NCI-H146 treated with DMSO at 0.1 percent for 48 hours (cell line): Measurements from ENCODE around the gene RPL36AL.
"Not testable (repeated sequence)": the region's sequence is repeated elsewhere in the genome, so short reads cannot be mapped to it uniquely, and the experiment has no call there.

Experiments used
- DNase-seq: peaks from one replicate; lab custom pipeline; 2025; ENCODE audit not compliant: unreplicated experiment; lab: John Stamatoyannopoulos, UW

RPL36AL gene

DNA sequence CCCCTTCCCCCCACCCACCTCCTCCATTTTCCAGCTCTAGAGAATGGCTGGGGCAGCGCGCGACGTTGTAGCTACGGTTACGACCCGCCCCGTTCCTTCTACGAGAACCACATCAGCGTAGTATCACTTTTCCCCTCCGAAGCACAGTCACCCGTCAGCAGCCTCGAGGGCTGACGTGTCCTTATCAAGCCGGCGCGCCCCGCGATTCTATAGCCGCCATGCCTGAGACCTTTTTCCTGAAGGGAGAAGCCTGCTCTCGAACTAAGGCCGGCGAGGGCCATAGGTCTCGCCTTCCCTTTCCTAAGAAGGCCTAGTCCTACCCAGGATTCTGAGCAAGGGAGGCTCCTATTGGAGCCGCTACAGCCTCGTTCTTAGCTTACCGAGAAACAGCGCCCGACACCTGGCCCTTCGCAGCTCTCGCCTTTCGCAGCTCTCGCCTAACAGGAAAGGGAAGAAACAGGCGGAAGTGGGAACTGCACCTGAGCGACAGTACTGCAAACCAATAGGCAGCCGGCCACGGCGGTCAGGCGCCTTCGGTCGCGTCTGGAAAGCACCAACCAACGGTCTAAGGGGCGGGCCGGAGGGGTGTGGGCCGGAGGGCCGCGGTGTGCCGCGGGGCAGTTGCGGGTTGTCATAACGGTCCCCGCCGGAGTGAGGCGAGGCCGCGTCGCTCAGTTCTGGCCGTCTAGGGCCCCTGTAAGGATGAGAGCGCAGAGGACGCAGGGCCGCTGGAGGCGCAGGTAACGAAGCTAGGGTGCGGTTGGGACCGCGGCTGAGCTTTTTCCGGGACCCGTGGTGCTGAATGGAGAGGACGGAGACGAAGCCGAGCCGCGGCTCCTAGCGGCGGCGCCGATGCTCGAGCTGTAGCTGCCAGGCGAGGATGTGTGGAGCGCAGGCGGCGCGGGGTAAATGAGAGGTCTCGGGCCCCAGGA is at the start of gene RPL36AL, which contains the start of gene MGAT2:
RPL36AL (minus strand) TSS at position 445 of the 932 bp plus-strand sequence. CDS start 1,522 bp downstream, outside the sequence.
MGAT2 (plus strand) TSS at position 618 of the 932 bp plus-strand sequence. CDS start 470 bp downstream, outside the sequence.
- peak; percentile 95 for DNase-seq

DNA sequence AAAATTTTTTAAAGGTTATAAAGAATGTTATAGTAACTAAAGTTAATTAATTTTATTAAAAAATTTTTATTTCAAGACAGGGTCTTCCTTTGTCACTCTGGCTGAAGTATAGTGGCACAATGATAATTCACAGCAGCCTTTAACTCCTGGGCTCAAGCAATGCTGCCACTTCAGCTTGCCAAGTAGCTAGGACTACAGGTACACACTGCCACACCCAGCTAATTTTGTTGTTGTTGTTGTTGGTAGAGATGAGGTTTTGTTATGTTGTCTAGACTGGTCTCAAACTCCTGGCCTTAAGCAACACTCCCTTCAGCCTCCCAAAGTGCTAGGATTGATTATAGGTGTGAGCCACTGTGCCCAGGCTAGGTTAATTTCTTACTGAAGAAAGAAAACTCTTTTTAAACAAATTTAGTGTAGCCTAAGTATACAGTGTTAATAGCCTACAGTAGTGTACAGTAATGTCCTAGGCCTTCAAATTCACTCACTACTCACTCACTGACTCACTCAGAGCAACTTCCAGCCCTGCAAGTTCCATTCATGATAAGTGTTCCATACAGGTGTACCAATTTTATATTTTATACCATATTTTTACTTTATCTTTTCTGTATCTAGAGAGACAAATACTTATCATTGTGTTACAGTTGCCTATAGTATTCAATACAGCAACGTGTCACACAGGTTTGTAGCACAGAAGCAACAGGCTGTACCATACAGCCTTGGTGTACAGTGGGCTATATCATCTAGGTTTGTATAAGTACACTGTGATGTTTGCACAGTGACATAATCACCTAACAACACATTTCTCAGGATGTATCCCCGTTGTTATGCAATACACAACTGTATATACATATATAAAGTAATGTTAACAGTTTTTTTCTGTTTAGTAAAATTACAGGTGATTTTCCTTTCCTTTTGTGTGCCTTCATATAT is 39.4 kb upstream of the RPL36AL start:
- no peak for DNase-seq

DNA sequence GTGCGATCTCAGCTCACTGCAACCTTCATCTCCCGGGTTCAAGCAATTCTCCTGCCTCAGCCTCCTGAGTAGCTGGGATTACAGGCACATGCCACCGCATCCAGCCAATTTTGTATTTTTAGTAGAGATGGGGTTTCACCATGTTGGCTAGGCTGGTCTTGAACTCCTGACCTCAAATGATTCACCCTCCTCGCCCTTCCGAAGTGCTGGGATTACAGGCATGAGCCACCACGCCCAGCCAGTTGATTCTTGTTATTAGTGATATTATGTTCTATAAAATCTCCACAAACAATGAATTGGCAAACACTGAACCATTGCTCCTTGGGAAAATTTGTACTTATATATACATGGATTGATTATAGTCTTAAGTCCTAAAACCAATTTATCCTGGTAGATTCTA is 37.1 kb upstream of the RPL36AL start:
- DNase-seq: not testable (repeated sequence)

DNA sequence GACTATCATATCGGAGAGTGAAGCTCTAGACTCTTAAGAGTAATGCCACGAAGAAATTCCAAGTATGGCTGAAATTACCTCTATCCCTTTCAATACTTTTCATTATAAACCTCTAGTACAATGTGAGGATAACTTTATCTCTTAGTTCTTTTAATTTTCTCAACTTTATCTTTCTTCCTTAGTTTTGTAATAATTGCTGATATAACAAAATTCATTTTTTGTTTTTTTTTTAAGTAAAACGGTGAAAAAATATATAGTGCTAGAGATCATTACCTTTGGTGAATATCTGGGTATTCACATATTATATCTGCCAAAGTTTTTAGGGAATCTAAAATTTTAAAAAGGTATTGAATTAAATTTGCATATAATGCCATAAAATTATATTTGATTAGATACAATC is 34.1 kb upstream of the RPL36AL start:
- no peak for DNase-seq

DNA sequence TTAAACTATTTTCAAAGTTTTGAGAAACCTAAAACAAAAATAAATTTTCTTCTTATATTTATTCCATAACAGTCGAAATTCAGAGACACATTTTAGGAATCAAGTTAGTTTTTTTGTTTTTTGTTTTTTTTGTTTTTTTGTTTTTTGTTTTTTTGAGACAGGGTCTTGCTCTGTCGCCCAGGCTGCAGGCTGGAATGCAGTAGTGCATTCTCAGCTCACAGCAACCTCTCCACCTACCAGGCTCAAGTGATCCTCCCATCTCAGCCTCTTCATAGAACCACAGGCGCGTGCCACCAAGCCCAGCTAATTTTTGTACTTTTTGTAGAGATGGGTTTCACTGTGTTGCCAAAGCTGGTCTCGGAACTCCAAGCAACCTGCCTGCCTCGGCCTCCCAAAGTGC is 33.1 kb upstream of the RPL36AL start:
- DNase-seq: no peak

DNA sequence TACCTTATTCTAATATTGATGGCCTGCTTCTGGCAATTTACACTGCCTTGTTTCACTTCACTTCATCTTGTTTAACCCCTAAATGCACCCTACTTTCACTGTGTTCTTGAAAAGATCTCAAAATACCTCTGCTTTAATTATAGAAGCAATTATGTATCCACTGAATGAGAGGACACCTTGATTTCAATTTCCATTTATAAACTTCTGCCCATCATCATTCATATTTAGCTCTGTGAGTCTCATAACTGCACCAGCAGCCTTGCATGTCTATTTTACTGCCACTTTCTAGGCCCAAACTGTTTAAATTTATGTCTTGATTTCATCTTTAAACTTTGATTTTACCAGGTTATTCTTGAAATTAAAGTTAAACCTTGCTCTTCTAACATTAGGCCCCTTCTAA is 21.7 kb upstream of the RPL36AL start:
- no peak for DNase-seq

DNA sequence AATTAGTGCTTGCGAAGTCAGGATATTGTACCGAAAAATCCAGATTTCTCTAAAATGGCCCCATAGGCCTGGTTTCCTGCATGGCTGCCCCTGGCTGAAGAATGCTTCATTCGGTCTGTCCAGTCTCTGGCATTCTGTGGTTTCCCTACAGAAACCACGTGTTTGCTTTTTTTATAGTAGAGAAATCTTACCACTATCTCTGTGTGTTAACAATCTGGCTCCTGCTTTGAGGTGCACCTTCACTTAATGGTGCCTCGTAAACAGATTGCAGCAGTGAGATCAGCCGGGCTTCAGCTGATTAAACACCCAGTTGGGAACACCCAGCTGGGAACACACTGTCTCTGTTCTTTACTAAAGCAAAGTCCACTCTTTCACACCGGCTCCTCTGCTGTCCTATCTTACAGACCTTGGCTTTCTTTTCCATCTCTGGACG is 21.3 kb upstream of the RPL36AL start:
- peak; percentile 38 for DNase-seq

DNA sequence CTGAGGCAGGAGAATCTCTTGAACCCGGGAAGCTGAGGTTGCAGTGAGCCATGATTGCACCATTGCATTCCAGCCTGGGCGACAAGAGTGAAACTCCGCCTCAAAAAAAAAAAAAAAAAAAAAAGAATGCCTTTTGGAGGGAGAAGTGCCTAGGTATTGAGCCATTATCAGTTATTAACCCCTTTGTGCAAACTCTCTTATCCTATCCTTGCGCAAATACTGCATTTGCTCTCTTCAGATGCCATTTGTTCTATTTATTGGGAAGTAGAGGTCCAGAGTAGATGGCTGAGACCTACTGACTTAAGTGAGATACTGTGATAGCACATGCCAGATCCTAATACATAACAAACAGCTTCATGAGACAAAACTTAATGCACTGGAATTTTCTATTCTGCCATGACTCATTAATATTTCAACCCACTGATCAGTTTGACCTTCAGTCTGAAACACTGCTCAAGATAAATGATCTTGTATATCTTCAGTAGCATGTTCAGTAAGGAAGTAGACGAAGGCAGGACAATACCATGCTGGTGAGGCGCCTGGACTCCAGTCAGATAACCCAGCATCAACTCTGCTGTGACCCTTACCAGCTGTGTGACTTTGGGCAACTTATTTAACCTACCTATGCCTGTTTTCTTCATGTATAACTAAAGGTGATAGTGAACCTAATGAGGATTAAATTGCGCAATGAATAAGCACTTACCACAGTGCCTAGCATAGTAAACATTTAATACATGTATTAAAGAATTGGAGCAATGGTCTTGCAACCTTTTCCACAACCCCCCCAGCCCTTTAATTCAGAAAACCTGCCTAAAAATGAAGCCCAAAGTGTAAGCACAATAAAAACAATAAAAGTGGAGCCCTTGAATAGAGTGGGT is 20.4 kb upstream of the RPL36AL start:
- DNase-seq: no peak

DNA sequence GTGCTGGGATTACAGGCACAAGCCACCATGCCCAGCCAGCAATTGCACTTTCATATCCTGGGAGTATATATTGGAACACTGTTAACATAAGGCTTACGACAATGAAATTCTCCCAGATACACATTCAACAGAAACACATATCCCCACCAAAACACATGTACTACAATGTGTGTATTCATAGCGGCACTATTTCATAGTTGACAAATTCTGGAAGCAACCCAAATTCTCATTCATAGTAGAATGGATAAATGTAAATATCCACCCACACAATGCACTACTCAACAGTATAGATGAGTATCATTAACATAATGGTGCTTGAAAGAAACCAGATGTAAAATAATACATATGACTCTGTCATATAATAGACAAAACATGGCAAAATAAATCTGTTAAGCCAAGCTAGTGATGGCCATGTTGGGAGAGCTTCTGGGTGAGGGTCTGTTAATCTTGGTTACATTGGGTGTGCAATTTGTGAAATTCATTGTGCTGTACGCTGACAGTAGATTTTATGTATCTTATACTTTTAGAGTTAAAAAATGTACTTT is 17.2 kb upstream of the RPL36AL start:
- DNase-seq: no peak

DNA sequence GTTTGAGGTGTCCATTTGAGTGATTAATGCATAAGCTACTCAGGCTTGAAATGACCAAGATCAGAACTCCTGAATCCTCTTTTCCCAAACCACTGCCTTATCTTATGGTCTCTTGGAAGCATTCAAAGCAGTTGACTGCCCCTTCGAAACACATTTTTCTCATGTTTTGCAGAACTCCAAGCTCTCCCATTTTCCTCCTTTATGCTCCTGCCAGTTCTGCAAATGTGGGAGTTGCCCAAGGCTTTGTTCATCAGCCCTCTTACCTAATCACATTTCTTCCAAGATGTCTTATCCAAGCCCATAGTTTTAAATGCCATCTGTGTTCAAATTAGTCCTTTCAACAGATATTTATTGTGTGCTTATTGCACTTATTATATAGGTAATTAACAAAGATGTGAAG is 16.4 kb upstream of the RPL36AL start:
- no peak for DNase-seq

DNA sequence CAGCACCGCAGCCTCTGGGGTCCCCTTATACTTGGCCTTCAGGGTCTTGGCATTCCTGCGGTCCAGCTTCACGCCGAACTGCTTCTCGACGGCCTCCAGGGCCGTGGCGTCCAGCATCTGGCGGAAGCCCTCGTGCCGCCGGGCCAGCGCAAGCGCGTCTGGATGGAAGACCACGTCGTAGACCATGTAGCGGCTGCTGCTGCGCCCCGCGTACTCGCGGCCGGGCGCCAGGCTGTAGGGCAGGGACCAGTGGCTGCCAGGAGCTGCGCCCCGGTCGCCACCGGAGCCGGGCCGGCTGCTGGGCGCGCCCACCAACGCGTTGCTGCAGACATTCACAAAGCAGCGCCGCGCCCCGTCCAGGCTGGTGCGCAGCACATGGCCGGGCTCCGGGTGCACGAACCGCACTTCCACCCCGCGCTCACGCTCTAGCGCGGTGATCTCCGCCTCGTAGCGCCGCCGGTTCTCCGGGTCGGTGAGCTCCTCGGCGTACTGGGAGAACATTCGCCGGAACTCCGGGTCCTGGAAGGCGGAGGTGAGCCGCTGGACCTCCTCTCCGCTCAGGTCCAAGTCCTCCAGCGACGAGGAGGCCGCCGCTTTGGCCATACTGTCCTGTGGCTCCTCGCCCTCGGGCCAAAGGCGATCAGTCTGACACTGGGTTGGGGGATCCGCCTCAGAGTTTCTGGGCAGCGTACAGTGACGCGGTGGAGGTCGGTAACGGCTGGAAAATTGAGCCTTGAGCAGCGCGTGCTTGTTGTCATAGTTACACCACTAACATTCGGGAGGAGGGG is 14.3 kb upstream of the RPL36AL start, which contains the start of gene DNAAF2:
DNAAF2 (minus strand) TSS at position 698 of the 788 bp plus-strand sequence; CDS start at position 603, 95 bp downstream.
- peak; percentile 47 for DNase-seq

DNA sequence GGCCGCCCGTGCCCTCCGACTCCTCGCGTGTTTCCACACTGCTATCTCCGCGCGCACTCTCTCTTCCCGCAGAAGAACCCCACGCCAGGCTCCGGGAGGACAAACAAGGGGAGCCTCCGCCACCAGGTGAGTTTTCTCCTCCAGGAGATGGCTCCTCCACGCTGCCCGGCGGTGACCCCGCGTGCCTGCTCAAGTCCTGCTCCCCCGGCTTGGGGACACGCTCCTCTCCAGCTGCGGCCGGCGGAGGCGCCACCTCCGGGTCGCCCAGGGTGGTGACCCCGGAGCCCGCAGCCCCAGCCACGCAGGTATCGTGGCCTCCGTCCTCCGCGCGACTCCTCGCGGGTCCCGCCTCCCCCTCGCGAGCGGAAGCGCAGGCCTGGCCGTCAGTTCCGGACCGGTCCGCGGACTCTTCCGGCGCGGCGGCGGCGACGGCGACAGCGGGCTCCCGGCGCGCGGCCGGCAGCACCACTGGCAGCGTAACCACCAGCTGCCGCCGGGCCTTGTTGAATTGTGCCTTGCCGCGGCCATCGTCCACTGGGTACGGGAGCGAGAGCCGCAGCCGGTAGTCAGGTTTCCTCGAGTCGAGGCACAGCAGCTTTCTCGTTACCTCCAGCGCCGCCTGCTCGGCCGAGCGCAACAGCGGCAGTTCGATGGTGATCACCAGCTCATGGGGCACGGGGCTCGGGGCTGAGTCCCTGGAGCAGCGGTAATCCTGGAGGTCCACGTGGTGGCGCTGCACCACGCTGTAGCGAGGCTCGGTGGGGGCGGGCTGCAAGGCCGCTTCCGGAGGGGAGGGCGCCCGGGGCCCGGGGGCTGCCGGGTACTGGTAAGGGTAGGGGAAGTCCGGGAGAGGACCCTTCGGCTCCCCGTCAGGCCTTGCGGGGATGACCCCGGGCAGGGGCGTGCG is 13.5 kb upstream of the RPL36AL start:
- peak; percentile 80 for DNase-seq

DNA sequence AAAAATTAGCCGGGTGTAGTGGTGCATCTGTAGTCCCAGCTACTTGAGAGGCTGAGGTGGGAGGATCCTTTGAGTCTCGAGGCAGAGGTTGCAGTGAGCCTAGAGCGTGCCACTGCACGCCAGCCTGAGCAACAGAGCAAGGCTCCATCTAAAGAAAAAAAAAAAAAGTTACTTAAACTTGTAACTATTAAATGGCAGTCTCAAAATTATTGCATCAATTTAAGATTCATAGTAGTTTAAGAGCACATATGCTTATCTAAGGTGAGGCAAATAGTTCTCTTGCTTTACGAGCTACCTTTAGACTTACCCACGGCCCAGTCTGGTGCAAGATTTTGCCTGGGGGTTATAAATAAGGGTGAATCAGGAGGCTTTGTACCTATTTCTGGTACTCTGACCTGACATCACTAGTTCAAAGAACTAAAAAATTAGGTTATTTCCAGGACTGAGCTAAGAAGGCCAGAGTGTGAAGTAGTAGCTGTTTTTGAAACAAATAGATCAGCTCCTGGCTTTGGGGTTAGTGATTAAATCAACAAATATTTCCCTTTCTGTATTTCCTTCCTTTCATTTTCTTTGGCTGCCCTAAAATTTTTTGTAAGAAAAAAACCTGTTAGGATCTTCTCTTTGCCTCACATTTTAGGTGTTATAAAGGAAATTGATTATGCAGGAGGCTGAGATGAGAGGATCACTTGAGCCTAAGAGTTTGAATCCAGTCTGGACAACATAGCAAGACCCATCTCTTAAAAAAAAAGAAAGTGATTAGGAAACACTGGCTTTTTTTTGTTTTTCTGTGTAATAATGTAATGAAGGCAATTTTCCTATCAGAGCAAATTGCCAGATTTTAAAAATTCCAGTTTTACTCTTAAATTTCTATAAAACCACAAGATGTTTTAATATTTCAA is 3.8 kb upstream of the RPL36AL start:
- no peak for DNase-seq

DNA sequence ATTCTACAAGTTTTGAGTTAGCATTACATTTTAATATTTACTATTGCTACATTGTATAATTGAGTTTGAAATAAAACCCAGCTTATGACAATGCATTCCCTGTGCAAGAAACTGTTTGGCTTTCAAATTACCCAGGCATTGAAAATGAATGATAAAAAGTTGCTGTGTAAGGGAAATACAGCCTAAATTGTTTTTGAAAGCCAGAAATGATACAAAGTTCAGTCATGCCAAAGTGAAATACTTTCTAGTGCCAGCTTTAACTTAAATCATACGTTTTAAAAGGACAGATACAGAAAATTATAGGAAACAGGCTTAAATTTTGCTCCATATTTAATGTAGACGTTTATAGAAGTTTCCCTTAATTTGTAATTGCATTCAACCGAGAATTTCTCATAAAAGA is 3.0 kb upstream of the RPL36AL start:
- no peak for DNase-seq

DNA sequence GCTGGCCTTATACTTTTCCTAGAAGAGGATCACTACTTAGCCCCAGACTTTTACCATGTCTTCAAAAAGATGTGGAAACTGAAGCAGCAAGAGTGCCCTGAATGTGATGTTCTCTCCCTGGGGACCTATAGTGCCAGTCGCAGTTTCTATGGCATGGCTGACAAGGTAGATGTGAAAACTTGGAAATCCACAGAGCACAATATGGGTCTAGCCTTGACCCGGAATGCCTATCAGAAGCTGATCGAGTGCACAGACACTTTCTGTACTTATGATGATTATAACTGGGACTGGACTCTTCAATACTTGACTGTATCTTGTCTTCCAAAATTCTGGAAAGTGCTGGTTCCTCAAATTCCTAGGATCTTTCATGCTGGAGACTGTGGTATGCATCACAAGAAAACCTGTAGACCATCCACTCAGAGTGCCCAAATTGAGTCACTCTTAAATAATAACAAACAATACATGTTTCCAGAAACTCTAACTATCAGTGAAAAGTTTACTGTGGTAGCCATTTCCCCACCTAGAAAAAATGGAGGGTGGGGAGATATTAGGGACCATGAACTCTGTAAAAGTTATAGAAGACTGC is 1.7 kb upstream of the RPL36AL start:
- DNase-seq: no peak

DNA sequence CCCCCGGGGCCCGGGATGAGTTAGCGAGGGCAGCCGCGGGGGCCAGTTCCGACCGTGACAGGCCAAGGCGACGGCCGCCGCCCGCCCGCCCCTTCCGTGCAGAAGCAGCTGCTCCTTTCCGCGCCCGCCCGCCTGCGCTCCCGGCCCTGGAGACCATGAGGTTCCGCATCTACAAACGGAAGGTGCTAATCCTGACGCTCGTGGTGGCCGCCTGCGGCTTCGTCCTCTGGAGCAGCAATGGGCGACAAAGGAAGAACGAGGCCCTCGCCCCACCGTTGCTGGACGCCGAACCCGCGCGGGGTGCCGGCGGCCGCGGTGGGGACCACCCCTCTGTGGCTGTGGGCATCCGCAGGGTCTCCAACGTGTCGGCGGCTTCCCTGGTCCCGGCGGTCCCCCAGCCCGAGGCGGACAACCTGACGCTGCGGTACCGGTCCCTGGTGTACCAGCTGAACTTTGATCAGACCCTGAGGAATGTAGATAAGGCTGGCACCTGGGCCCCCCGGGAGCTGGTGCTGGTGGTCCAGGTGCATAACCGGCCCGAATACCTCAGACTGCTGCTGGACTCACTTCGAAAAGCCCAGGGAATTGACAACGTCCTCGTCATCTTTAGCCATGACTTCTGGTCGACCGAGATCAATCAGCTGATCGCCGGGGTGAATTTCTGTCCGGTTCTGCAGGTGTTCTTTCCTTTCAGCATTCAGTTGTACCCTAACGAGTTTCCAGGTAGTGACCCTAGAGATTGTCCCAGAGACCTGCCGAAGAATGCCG is 872 bp upstream of the RPL36AL start:
- no peak for DNase-seq
